HG03066 (cell line): ENCODE data around the gene DRC1.

Source experiments
- ATAC-seq: cut with Tn5 transposase; IDR thresholded peaks from one replicate; pipeline ENCODE4 v1.9.1; 2021; ENCODE audit warnings: low read depth; ENCODE audit not compliant: unreplicated experiment

DRC1 gene

GRCh38 chr2:26396734-26397298, 4.9 kb upstream of the DRC1 start:
- ATAC-seq = no peak

DNA sequence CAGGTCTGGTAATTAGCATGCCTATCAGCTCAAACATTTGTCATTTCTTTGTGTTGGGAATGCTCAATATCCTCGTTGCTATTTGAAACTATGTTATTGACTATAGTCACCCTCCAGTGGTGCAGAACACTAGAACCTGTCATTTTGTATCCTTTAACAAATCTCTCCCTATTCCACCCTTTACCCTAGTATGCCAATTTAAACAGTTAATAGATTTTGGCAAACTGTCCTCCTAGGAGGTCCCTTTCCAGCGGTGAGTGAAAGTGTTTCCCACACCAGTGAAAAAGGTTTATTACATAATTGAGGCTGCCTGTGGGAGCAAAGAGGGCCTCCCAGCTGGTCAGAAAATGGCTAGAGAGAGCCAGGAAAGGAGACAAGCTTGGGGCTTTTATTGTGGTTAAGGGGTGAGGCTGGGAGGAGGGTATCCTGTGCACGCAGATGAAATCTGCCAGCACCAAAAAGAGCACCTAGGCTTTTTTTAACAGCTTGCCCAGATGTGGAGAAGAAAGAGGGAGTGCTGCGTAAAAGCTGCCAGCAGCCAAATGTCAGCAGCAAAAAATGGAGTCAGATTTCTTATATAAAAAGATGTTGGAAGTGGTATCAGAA, 1.8 kb upstream of the DRC1 start:
- no peak for ATAC-seq

GRCh38 chr2:26400723-26401122, 997 bp upstream of the DRC1 start:
- ATAC-seq = no peak

DNA sequence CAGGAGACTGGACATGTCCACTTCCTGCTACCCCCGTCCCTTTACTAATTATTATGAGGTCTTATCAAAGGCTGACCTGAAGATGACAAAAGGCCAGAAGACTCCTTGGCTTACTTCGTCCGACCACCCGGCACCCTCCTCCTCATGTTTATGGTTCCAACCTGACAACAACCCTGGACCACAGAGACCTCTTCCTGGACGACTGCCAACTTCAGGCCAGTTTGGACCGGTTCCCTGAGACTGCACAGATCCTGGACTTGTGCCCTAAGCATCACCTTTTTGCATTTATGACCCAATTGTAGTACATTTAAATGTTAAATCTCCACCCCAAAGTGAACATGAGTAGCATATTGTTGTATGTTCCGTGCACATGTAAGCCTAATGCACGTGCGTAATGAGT, 5.8 kb downstream of the DRC1 start:
- ATAC-seq = no peak

GRCh38 chr2:26409785-26410184, 8.1 kb downstream of the DRC1 start:
- ATAC-seq = no peak

DNA sequence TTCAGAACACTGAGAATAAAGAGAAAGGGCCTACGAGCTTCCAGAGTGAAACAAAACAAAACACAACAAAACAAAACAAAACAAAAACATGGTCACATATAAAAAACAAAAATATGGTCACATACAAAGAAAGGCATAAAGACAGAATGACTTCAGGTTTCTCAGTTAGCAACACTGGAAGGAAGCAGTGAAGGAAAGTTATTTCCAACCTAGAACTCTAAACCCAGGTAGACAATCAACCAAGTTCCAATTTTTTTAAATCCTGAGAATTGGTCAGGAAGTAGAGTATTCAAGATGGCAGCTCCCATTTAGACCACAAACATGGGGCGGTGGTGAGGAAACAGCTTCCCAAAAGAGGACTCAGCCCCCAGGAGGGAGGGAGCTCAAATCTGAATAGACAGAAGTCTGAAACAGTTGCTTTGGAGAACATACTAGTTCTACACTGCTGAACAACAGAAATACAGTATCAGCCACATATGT, 9.1 kb downstream of the DRC1 start:
- no peak for ATAC-seq

DNA sequence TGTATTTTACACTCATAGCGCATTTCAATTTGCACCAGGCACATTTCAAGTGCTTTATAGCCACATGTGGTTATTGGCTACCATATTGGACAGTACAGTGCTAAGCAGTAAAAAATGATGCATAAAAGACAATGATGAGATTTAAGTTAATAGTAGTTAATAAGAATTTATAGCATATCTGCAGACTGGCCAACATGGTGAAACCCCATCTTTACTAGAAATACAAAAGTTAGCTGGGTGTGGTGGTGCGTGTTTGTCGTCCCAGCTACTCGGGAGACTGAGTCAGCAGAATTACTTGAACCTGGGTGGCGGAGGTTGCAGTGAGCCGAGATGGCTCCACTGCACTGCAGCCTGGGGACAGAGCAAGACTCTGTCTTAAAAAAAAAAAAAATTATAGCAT, 9.7 kb downstream of the DRC1 start:
- no peak for ATAC-seq

DNA sequence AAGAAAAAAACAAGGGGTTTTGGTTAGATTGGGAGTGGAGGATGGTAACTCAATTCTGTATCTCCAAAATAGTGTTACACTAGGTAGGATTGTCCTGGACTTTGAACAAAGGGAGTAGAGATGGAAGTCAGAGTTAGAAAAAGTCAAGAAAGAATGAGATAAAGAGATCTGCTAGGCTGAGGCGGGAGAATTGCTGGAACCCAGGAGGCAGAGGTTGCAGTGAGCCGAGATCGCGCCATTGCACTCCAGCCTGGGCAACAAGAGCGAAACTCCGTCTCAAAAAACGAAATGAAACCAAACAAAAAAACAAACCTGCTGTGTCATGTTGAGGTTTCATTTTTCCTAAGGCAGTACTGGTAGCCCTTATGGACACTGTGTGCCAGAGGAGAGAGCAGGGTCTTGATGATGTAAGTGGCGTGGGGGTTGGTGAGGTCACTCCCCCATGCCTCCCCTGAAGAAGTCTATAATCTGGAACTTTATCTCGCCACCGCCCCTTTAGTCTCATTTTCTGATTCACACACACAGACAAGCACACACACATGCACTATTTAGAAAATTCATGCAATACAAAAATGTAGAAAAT, 10.5 kb downstream of the DRC1 start:
- peak; percentile 80 for ATAC-seq

DNA sequence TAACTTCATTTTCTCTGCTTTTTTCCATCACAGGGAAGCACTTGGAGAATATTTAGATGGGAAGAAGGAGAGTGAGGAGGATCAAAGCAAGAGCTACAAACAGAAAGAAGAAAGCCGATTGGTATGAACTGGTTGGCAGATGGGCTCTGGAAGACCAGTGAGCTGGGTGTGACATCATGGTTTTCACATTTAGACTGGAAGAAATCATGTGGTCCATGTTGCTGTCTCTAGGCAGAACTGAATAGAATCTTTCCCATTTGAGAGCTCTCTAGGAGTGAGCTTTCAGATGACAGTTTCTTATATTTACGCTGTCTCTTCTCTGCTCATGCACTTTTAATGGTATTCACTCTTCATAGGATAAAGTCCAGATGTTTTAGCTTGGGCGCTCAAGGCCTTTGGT, 12.6 kb downstream of the DRC1 start:
- no peak for ATAC-seq

GRCh38 chr2:26421961-26422360, 20.2 kb downstream of the DRC1 start:
- no peak for ATAC-seq

DNA sequence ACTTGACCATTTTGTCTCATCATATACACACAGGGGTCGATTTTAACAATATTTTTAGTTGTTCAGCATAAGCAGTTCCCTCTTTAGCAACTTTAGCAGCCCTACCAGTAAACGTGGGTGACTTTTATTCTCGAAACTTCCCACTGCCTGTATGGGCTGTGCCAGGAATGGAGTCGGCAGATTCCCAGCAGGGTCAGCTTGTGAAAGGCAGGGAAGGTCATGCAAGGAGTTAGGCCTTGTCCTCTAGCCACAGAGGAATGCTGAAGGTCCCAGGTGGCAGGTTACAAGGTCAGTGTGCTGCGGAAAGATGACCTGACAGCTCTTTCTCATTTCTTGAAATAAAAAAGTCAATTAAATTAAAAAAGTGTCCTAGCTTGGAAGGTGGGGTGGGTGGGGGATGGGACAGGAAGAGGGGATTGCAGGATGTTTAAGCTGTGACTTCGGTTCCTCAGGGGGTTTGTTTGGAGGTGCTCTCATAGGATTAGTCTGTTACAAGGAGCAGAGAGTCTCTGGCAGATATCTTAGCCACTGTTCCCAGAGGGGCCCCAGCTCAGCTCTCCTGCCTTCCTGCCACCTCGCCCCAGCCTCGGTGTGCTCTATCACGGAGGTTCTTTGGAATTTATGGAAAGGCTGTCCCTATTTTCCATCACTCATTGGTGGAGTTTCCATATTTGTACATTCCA, 21.4 kb downstream of the DRC1 start:
- ATAC-seq = no peak

GRCh38 chr2:26423750-26424149, 22.0 kb downstream of the DRC1 start:
- no peak for ATAC-seq

GRCh38 chr2:26424221-26424620, 22.5 kb downstream of the DRC1 start:
- ATAC-seq = no peak

DNA sequence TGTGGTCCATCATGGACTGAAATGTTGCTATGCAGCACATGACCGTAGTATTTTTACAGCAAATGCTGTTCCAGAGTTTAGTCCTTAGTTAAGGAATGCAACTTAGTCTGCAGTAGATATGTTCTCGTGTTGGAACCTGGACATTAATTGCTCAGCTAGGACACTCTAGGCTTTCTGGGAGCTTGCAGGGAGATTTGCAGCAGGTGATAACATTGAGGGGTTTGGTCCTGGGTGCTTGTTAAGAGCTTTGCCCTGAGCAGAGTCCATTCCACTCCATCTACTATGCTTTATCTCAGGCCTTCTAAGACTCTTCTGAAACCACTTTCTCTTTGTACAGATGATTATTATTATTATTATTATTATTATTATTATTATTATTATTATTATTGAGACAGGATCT, 27.1 kb downstream of the DRC1 start:
- ATAC-seq = no peak

DNA sequence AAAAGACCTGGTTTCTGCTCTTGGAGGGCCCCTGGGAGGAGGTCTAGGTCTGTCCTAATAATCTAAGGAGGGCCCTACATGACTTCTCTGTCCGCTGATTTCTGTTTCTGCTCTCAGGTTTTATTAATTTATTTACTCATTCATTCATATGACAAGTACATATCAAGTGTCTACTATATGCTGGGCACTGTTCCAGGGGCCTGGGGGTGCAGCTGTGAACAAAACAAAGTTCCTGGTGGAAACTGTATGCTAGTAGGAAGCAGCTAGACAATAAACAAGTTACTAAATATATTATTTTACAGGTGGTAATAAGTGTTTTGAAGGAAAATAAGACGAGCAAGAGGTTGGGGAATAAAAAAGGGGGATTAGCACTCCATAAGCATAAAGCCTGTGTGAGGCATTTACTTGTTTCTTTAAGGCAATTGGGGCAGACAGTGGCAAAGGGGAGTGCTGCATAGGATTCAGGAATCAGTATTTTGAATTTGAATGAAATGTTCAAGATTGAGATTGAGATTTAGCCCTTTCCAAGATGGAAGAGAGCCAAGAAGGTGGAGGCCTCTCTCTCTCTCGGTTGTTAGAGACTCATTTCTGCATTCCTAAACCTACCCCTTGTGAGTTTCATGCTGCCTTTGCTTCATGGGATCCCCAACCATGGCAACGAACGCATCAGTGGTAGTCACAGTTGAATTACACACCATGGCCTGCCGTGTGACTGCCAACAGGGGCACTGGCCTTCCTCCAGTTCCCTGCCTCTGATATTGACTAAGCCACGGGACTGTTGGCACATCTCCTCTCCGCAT, 28.3 kb downstream of the DRC1 start:
- ATAC-seq = no peak

DNA sequence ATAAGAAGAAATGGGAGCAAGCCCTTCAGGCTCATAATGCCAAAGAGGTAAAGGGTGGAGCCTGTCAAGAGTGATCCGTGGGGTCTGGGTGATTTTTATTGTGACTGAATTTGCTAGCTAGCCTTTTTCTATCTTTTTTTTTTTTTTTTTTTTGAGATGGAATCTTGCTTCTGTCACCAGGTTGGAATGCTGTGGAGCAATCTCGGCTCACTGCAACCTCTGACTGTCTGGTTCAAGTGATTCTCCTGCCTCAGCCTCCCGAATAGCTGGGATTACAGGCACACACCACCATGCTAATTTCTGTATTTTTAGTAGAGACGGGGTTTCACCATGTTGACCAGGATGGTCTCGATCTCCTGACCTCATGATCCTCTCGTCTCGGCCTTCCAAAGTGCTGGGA, 29.1 kb downstream of the DRC1 start:
- no peak for ATAC-seq

- ATAC-seq = no peak
Measured at GRCh38 chr2:26432363-26432762, 30.6 kb downstream of the DRC1 start.

DNA sequence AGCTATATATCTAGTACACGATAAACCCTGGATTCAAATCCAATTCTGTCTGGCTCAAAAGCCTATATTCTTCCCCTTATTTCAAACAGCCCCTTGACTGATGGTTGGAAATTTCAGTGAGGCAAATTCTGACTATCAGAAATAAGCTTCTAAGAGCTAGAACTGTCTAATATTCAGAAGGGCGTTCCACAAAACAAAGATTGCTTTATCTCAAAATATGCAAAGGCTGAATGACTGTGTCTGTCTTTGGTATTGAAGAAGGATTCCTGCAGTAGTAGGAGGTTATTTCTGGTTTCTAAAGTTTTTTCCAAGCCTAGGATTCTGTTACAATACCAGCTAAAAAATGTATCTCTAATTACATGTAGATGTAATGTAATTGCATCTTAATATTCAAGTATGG, 31.1 kb downstream of the DRC1 start:
- no peak for ATAC-seq

DNA sequence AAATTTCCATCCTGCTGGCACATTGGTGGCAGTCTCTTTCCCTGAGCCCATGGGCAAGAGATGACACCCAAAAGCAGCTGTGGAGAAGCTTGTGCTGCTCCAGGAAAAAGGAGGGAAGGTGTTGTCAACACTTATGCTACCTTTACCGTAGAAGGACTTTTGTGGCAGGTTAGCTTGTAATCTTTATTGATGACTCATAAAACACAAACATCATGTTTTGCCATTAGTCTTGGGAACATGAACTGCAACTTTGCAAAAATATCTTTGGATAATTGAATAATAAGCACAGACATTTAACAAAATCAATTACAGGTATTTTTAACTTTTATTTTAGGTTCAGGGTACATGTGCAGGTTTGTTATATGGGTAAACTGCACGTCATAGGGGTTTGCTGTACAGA, 33.4 kb downstream of the DRC1 start:
- no peak for ATAC-seq

GRCh38 chr2:26438526-26438925, 36.8 kb downstream of the DRC1 start:
- no peak for ATAC-seq

DNA sequence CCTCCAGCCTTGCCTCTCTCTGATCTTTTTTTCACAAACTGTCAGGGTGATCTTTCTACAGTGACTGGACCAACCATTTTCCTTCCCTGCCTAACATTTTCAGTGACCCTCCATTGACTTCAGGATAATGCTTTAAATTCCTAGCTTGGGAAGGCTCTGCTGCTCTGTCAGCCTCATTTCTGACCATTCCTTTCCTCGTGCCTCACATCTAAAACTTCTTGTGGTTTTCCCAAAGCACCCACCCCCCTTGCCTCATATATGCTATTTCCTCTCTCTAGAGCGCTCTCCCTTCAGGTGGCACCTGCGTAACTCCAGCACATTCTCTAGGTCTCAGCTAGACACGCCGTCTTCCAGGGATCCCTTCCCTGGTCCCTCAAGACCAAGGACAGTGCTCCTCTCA, 37.2 kb downstream of the DRC1 start:
- no peak for ATAC-seq
